ENCODE results near the gene TEX52.

GRCh38 chr12:2854669-2855453, 2.0 kb downstream of the TEX52 start:
- TF ChIP-seq RAD21 (IDR thresholded peaks at IDR 0.05; ENCODE audit: low read depth): no peak
- no peak for TF ChIP-seq TCF12 (IDR thresholded peaks at IDR 0.05; ENCODE audit: low read depth)
- no peak for TF ChIP-seq EGR1 (IDR thresholded peaks at IDR 0.05)
- TF ChIP-seq, protein P1, sequence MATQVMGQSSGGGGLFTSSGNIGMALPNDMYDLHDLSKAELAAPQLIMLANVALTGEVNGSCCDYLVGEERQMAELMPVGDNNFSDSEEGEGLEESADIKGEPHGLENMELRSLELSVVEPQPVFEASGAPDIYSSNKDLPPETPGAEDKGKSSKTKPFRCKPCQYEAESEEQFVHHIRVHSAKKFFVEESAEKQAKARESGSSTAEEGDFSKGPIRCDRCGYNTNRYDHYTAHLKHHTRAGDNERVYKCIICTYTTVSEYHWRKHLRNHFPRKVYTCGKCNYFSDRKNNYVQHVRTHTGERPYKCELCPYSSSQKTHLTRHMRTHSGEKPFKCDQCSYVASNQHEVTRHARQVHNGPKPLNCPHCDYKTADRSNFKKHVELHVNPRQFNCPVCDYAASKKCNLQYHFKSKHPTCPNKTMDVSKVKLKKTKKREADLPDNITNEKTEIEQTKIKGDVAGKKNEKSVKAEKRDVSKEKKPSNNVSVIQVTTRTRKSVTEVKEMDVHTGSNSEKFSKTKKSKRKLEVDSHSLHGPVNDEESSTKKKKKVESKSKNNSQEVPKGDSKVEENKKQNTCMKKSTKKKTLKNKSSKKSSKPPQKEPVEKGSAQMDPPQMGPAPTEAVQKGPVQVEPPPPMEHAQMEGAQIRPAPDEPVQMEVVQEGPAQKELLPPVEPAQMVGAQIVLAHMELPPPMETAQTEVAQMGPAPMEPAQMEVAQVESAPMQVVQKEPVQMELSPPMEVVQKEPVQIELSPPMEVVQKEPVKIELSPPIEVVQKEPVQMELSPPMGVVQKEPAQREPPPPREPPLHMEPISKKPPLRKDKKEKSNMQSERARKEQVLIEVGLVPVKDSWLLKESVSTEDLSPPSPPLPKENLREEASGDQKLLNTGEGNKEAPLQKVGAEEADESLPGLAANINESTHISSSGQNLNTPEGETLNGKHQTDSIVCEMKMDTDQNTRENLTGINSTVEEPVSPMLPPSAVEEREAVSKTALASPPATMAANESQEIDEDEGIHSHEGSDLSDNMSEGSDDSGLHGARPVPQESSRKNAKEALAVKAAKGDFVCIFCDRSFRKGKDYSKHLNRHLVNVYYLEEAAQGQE (IDR thresholded peaks at IDR 0.05; ENCODE audit: low read depth): no peak

Measured in Ishikawa (cell line).